NCI-H128 (cell line): ENCODE data around the gene RUNX1.

Experiments
- DNase-seq: peaks from one replicate; lab custom pipeline; 2025; ENCODE audit not compliant: unreplicated experiment; lab: John Stamatoyannopoulos, UW

Gene RUNX1

GRCh38 chr21:34906401-34906800, 142.7 kb downstream of the RUNX1 start:
- DNase-seq = no peak

DNA sequence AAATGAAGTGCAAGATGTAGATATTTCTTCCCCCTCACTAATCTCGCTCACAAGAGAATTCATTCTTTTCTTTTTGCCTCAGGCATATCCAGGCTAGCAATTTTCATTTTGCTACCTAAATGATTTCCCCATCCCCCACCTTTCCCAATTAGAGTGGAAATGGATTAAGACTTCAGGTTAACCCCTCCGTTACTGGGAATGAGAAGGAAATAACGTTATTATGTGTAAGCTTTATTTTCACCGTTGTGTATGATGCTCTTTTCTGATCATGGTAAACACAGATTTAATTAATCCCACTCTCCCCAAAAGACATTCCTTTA, 143.9 kb downstream of the RUNX1 start:
- no peak for DNase-seq

DNA sequence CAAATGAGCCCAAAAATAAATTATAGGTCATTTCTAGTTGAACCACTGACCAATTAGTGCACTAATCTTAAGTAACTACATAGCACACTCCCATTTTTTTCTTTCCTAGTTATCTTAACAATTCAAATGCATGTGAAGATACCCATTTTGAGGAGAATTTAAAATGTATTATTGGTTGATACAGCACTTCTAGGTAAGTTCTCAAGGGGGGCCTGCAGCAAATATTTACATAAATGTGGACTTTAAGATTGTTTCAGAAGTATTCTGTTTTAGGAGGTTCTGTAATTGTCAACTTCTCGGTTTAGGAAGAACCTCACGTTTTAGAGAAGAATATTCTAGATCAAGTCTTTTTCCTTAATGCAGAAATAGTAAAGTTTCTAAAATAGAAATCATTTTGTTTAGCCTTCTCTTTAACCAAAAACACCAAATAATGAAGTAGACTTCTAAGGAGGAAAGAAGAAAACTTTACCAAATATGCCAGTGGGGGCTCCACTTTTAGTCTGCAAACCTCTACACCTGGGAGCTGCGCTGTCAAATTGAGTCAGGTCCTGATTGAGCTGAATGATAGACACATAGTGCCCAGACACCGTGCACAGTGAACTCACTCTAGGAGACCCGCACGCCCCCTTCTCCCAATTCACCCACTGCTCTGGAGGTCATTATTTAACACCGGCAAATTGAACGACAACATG, 144.4 kb downstream of the RUNX1 start:
- no peak for DNase-seq

DNA sequence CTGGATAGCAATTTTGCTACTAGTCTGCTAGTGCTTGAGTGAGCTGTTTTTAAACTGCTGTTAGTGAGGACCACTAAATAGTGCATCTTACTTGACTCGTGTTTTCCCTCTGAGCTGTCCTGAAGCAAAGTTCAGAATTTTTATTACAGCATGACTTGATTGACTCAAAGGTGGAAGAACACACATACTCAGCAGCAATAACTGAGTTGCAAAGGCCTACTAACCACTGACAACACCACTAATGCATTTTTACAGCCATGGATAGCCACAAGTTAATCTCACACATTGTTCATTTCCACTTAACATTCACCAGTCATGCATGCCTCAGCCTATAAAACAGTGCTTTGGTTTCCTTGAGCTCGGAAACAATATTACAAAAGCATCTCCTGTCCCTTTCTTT, 148.7 kb downstream of the RUNX1 start:
- no peak for DNase-seq

- DNase-seq = no peak
These were observed 149.3 kb downstream of the RUNX1 start for GRCh38 chr21:34899760-34900159.

DNA sequence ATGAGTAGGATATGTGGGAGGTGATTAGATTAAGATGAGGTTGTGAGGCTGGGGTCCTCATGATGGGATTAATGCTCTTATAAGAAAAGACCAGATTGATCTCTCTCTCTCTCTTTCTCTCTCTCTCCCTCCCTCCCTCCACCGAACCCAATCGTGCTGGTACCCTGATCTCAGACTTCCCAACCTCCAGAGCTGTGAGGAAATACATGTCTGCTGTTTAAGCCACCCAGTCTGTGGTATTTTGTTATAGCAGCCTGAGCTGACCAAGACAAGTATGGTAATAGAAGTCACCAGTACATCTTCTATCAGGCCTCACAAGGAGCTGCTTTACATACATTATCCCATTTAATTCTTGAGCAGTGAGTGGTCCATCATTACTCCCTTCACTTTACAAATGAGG, 149.8 kb downstream of the RUNX1 start:
- DNase-seq = no peak

DNA sequence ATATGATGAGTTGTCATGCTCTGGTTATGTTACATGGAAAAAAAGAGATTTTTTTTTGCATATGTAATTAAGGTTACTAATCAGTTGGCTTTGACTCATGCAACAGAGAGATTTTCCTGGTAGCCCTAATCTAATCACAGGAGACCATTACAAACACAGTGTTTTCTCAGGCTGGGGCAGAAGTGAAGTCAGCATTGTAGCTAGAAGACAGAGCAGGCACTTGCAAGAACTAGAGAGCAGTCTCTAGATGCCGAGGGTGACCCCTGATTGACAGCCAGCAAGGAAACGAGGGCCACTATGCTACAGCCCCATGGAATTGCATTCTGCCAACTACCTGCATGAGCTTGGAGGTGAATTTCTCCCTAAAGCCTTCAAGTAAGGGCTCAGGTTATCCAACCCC, 151.3 kb downstream of the RUNX1 start:
- DNase-seq = no peak

- DNase-seq = no peak
These were observed 154.7 kb downstream of the RUNX1 start for GRCh38 chr21:34894401-34894800.

- no peak for DNase-seq
These were observed 156.9 kb downstream of the RUNX1 start for GRCh38 chr21:34892209-34892608.

GRCh38 chr21:34891613-34891943, 157.5 kb downstream of the RUNX1 start:
- no peak for DNase-seq

DNA sequence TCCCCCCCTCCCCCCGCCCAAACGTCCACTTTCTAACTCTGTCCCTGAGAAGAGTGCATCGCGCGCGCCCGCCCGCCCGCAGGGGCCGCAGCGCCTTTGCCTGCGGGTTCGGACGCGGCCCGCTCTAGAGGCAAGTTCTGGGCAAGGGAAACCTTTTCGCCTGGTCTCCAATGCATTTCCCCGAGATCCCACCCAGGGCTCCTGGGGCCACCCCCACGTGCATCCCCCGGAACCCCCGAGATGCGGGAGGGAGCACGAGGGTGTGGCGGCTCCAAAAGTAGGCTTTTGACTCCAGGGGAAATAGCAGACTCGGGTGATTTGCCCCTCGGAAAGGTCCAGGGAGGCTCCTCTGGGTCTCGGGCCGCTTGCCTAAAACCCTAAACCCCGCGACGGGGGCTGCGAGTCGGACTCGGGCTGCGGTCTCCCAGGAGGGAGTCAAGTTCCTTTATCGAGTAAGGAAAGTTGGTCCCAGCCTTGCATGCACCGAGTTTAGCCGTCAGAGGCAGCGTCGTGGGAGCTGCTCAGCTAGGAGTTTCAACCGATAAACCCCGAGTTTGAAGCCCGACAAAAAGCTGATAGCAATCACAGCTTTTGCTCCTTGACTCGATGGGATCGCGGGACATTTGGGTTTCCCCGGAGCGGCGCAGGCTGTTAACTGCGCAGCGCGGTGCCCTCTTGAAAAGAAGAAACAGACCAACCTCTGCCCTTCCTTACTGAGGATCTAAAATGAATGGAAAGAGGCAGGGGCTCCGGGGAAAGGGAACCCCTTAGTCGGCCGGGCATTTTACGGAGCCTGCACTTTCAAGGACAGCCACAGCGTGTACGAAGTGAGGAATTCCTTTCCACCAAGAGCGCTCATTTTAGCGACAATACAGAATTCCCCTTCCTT, 158.1 kb downstream of the RUNX1 start:
- peak; percentile 32 for DNase-seq

DNA sequence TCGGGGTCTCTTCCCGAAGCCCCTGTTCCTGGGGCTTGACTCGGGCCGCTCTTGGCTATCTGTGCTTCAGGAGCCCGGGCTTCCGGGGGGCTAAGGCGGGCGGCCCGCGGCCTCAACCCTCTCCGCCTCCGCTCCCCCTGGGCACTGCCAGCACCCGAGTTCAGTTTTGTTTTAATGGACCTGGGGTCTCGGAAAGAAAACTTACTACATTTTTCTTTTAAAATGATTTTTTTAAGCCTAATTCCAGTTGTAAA, 158.7 kb downstream of the RUNX1 start:
- no peak for DNase-seq

GRCh38 chr21:34889676-34890469, 159.2 kb downstream of the RUNX1 start:
- DNase-seq = peak; percentile 69

GRCh38 chr21:34889320-34889675, 159.8 kb downstream of the RUNX1 start:
- no peak for DNase-seq

- DNase-seq = peak; percentile 86
These were observed 160.4 kb downstream of the RUNX1 start for GRCh38 chr21:34888569-34889319.

- DNase-seq = peak; percentile 60
These were observed 161.2 kb downstream of the RUNX1 start for GRCh38 chr21:34887725-34888568.

GRCh38 chr21:34887105-34887442, 162.0 kb downstream of the RUNX1 start:
- DNase-seq = no peak

DNA sequence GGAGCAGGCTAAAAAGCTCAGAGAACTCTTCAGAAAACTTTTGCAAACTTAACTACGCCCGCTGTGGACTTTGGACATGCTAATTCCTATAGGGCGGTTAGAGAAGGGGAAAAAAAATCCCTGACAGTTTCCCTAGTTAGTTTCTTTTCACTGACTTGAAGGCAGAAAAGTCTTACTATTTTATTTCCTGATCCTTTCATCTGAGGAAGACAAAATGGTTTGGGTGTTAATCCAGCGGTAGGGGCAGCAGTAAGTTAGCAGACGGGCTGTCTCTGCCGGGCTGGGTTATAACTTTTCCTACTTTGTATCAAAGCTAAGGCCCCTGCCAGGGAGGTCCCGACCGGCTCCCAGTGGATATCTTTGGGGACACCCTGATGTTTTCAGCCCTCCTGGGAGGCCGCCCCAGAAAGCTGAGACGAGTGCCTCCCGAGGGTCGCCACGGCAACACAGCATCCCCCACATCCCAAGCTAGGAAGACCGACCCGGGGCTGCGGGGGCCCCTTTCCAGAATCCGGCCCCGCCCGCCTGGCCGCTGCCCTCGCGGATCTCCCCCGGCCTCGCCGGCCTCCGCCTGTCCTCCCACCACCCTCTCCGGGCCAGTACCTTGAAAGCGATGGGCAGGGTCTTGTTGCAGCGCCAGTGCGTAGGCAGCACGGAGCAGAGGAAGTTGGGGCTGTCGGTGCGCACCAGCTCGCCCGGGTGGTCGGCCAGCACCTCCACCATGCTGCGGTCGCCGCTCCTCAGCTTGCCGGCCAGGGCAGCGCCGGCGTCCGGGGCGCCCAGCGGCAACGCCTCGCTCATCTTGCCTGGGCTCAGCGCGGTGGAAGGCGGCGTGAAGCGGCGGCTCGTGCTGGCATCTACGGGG, 162.6 kb downstream of the RUNX1 start:
- DNase-seq = no peak

DNA sequence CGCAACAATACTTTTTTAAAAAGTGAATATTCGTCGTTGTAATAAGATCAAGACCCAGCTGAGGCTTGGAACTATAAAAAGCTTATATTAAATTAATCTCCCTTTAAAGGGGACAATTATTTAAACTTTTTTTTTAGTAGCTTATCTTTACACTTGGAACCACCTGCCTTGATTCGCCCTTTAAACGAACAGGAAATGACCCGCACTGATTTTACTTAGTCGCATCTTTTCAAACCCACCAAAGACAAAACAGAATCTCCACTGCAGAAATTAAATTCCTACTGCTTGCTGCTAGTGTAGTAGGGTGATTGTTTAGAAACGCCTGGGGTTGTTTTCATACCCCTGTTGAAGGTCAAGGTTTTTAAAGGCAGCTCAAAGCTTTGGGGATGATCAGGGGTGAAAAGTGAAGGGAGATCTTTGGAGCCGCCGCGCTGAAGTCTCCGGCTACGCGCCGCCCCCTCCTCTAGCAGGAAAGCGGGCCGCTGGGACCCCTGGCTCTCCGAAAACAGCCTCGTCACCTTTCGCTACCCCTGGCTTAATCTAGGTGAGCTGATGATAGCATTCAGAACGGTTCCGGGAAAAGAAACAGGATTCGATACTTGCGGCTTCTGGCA, 163.4 kb downstream of the RUNX1 start:
- no peak for DNase-seq
